Measurements from ENCODE around the gene CTDSPL. TPM values are rescaled to one million over a fixed set of nuclear protein-coding genes. Genes with fewer than 3 reads are reported as not detected.

CTDSPL gene
- polyA plus RNA-seq, 1 experiment = 40.4 TPM

GRCh38 chr3:37858742-37859141, 2.9 kb upstream of the CTDSPL start:
- Histone ChIP-seq H3K4me3 (ENCODE audit: low read depth, low read length) (no peak overlapping the region), H3K27ac (ENCODE audit: low read depth, low read length) (no peak overlapping the region), H3K27me3 (ENCODE audit: control insufficient read depth, insufficient read depth, low read length) (no peaks in the 10 kb centered on the region), H3K9me3 (ENCODE audit: control insufficient read depth, insufficient read depth, low read length) (peaks cover 4% of the 10 kb centered on the region)
- no peak for TF ChIP-seq CTCF (IDR thresholded peaks at IDR 0.05; ENCODE audit: low read depth, low read length)
- POLR2A ChIA-PET = interaction anchor here (1.1 kb wide), 1 partner anchor 109 kb away, joined by 3 read pairs; no protein-coding TSS in a partner anchor
- CTCF ChIA-PET = interaction anchor here (0.5 to 8.0 kb wide), 4 partner anchors 20 to 173 kb away, joined by 3 to 241 read pairs (median 8); no protein-coding TSS in a partner anchor
- no peak for DNase-seq (ENCODE audit: low read depth, low spot score)

GRCh38 chr3:37859354-37859753, 2.3 kb upstream of the CTDSPL start:
- CTCF ChIA-PET = interaction anchor here (1.8 to 8.0 kb wide), 2 partner anchors 106 to 137 kb away, joined by 11 to 241 read pairs; no protein-coding TSS in a partner anchor
- no peaks in the 10 kb centered on the region for H3K27me3 ChIP-seq (ENCODE audit: control insufficient read depth, insufficient read depth, low read length)
- TF ChIP-seq CTCF (IDR thresholded peaks at IDR 0.05; ENCODE audit: low read depth, low read length) = no peak
- no peak for DNase-seq (ENCODE audit: low read depth, low spot score)
- POLR2A ChIA-PET = interaction anchor here (0.5 to 1.1 kb wide), 2 partner anchors 108 to 121 kb away, joined by 3 to 4 read pairs; no protein-coding TSS in a partner anchor
- no peak overlapping the region for H3K27ac ChIP-seq (ENCODE audit: low read depth, low read length)
- no peak overlapping the region for H3K4me3 ChIP-seq (ENCODE audit: low read depth, low read length)
- peaks cover 4% of the 10 kb centered on the region for H3K9me3 ChIP-seq (ENCODE audit: control insufficient read depth, insufficient read depth, low read length)

- TF ChIP-seq CTCF (IDR thresholded peaks at IDR 0.05; ENCODE audit: low read depth, low read length) = no peak
- ChIA-PET CTCF (interaction anchor here (1.8 kb wide), 1 partner anchor 137 kb away, joined by 11 read pairs; no protein-coding TSS in a partner anchor), POLR2A (no interaction called here)
- H3K9me3 ChIP-seq (ENCODE audit: control insufficient read depth, insufficient read depth, low read length) = peaks cover 4% of the 10 kb centered on the region
- H3K27ac ChIP-seq (ENCODE audit: low read depth, low read length) = peak overlapping the region; percentile 32
- no peak overlapping the region for H3K4me3 ChIP-seq (ENCODE audit: low read depth, low read length)
- no peak for DNase-seq (ENCODE audit: low read depth, low spot score)
- H3K27me3 ChIP-seq (ENCODE audit: control insufficient read depth, insufficient read depth, low read length) = no peaks in the 10 kb centered on the region
Observed at GRCh38 chr3:37859908-37860199, 1.8 kb upstream of the CTDSPL start.

DNA sequence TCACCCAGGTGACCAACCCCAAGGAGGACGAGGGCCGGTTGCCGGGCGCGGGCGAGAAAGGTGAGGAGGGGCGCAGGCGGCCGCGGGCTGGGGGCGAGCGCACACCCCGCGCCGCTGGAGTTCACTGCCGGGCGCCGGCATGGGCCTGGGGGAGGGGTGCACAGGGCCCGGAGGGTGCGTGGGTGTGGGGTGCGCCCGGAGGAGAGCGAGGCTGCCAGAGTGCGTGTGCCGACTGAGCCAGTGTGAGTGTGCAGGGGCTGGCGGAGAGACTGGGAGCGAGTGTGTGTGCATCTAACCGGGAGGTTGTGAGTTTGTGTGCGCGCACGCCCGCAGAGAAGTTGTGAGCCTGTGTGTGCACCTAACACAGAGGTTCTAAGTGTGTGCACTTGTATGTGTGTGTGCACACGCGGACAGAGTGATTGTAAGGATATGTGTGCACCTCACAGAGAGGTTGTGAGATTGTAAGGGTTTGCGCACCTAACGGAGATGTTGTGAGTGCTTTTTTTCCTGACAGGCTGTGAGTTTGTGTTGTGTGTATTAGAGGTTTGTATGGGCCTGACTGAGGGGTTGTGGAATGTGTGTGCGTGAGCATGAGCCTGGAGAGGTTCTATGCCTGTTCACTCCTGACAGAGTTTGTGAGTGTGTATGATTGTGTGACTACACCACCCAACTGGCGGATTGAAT, 681 bp downstream of the CTDSPL start:
- no peak for DNase-seq (ENCODE audit: low read depth, low spot score)
- Histone ChIP-seq H3K27ac (ENCODE audit: low read depth, low read length) (no peak overlapping the region), H3K4me3 (ENCODE audit: low read depth, low read length) (peak overlapping the region; percentile 91), H3K27me3 (ENCODE audit: control insufficient read depth, insufficient read depth, low read length) (no peaks in the 10 kb centered on the region), H3K9me3 (ENCODE audit: control insufficient read depth, insufficient read depth, low read length) (peaks cover 4% of the 10 kb centered on the region)
- CTCF ChIA-PET = interaction anchor here (1.0 kb wide), 1 partner anchor 104 kb away, joined by 3 read pairs; no protein-coding TSS in a partner anchor
- POLR2A ChIA-PET = interaction anchor here (0.9 kb wide), 1 partner anchor 104 kb away, joined by 3 read pairs; no protein-coding TSS in a partner anchor
- TF ChIP-seq CTCF (IDR thresholded peaks at IDR 0.05; ENCODE audit: low read depth, low read length) = no peak

All from AG04450 (cell line).